GM12864 (cell line): ENCODE data around the gene NOL7.

Experiments used
- DNase-seq: peaks from one replicate; pipeline ENCODE4 v3.0.0-alpha.2; 2011; ENCODE audit warnings: low read depth
- H3K4me3 ChIP-seq: 2 replicates; pipeline ENCODE4 v1.5.1; 2011; ENCODE audit warnings: mild to moderate bottlenecking, low read depth, low read length, control low read depth
- CTCF ChIP-seq: IDR thresholded peaks from 2 replicates; pipeline ENCODE4 v1.5.1; 2011; ENCODE audit warnings: low read depth, mild to moderate bottlenecking, moderate library complexity, low read length, control low read depth, inconsistent platforms; ENCODE audit errors: missing control alignments

Gene NOL7

GRCh38 chr6:13614926-13615791 lies at the start of gene NOL7:
Gene NOL7, plus strand, starts transcription at chr6:13615335. Its CDS starts 24 bp downstream, at chr6:13615359.
- H3K4me3 ChIP-seq, result peak within 1 kb of the TSS; percentile 97
- peak; percentile 94 for TF ChIP-seq CTCF
- DNase-seq, result peak; percentile 97

GRCh38 chr6:13565921-13566320 lies 49.2 kb upstream of the NOL7 start:
- H3K4me3 ChIP-seq, result no peak overlapping the region
- no peak for DNase-seq
- TF ChIP-seq CTCF, result no peak

- no peak for DNase-seq
- H3K4me3 ChIP-seq, result no peak overlapping the region
- TF ChIP-seq CTCF, result no peak
These were observed 48.6 kb upstream of the NOL7 start for GRCh38 chr6:13566500-13566899.

- DNase-seq, result no peak
- no peak overlapping the region for H3K4me3 ChIP-seq
- TF ChIP-seq CTCF, result no peak
These were observed 46.2 kb upstream of the NOL7 start for GRCh38 chr6:13568970-13569369.

- no peak for TF ChIP-seq CTCF
- H3K4me3 ChIP-seq, result no peak overlapping the region
- DNase-seq, result no peak
These were observed 42.9 kb upstream of the NOL7 start for GRCh38 chr6:13572240-13572639.

- DNase-seq, result no peak
- TF ChIP-seq CTCF, result no peak
- peak overlapping the region; percentile 80; the same call in 1 of the 2 replicates for H3K4me3 ChIP-seq
These were observed 42.0 kb upstream of the NOL7 start for GRCh38 chr6:13572951-13573654.
